Thyroid gland (tissue), 4 donors: ENCODE results near the gene MAST3. TPM values are rescaled to one million over a fixed set of nuclear protein-coding genes. Genes with fewer than 3 reads are reported as not detected.

Experiments
- DNase-seq, 2 donors: peaks; one replicate each; pipeline ENCODE4 v3.0.0-alpha.2; 2019
- H3K27ac ChIP-seq, 3 donors: fragments of 200-600 bp; sonication (generic); 1 replicate in 2 of 3; 2 replicates in 1 of 3; pipeline ENCODE4 v1.5.1; 2016 to 2019; ENCODE audit warnings: mild to moderate bottlenecking in 1 of 3, moderate library complexity in 1 of 3
- H3K27me3 ChIP-seq: fragments of 200-600 bp; sonication (generic); one replicate; pipeline ENCODE4 v1.5.1; 2019
- H3K36me3 ChIP-seq, 2 donors: fragments of 200-600 bp; sonication (generic); one replicate each; pipeline ENCODE4 v1.5.1; 2016 to 2019
- H3K4me1 ChIP-seq, 2 donors: fragments of 200-600 bp; sonication (generic); one replicate each; pipeline ENCODE4 v1.5.1; 2017 to 2019
- H3K4me3 ChIP-seq, 3 donors: fragments of 200-600 bp; sonication (generic); replicated peaks in 1 of 3; 1 replicate in 2 of 3; 2 replicates in 1 of 3; pipeline ENCODE4 v1.5.1; 2016; ENCODE audit warnings: mild to moderate bottlenecking in 1 of 3
- H3K9me3 ChIP-seq: fragments of 200-600 bp; sonication (generic); one replicate; pipeline ENCODE4 v1.5.1; 2017
- CTCF ChIP-seq, 6 experiments: fragments of 200-600 bp in 3 of 6; fragments of 450-650 bp in 3 of 6; sonication (generic) in 3 of 6; IDR thresholded peaks; one replicate each; pipeline ENCODE4 v1.5.1; 2016 to 2019; ENCODE audit warnings: antibody characterized with exemption in 6 of 6, mild to moderate bottlenecking in 2 of 6, inconsistent platforms in 1 of 6, moderate library complexity in 1 of 6
- POLR2A ChIP-seq, 2 donors: fragments of 450-650 bp; IDR thresholded peaks; one replicate each; pipeline ENCODE4 v1.6.1; 2017; ENCODE audit warnings: antibody characterized with exemption in 2 of 2, mild to moderate bottlenecking in 2 of 2, moderate library complexity in 1 of 2
- WGBS, 2 donors: methylation state at CpG; one replicate each; pipeline ENCODE4 v1.1.5; 2017; 5-methylcytosine and 5-hydroxymethylcytosine counted together
- intact Hi-C: fragments of 100-400 bp; cut with DNase I; formaldehyde crosslinking; loops from one replicate; pipeline ENCODE4 v1.15.1; 2023
- total RNA-seq, 4 donors: library from RNA; depleted of rRNA; stranded (reverse); fragments of >200 nt; gene quantifications; one replicate each; pipeline ENCODE4 v1.2.3, GENCODE V29; 2016

MAST3 gene
- total RNA-seq, 4 donors from 2014 or later = 4.8 to 5.6 (median 5.0) TPM

GRCh38 chr19:18131841-18132596 lies 34.4 kb downstream of the MAST3 start:
- H3K36me3 ChIP-seq = peaks cover 0 to 15% of the 10 kb centered on the region in 2 donors
- 84 to 86% methylated on average over 25 to 30 of the region's 31 CpGs for WGBS, 2 donors
- no peak overlapping the region for H3K27ac ChIP-seq

GRCh38 chr19:18135712-18136584 lies 38.4 kb downstream of the MAST3 start:
- no peaks in the 10 kb centered on the region for H3K27me3 ChIP-seq
- H3K27ac ChIP-seq = no peak overlapping the region
- no peaks in the 10 kb centered on the region for H3K4me1 ChIP-seq
- TF ChIP-seq CTCF (IDR thresholded peaks at IDR 0.05) (no peak), POLR2A (IDR thresholded peaks at IDR 0.05) (no peak)
- no peak for DNase-seq
- WGBS, 2 donors = 96 to 98% methylated on average over 18 of the region's 18 CpGs
- intact Hi-C loops = no loop called here
- no peak overlapping the region for H3K4me3 ChIP-seq
- H3K9me3 ChIP-seq = no peaks in the 10 kb centered on the region
- peaks cover 3 to 19% of the 10 kb centered on the region in 2 donors for H3K36me3 ChIP-seq

More at GRCh38 chr19:18131841-18132596, 34.4 kb downstream of the MAST3 start:
- no peak for TF ChIP-seq CTCF (IDR thresholded peaks at IDR 0.05)
- TF ChIP-seq POLR2A (IDR thresholded peaks at IDR 0.05) = no peak
- Histone ChIP-seq H3K4me3 (no peak overlapping the region), H3K4me1 (no peaks in the 10 kb centered on the region), H3K9me3 (no peaks in the 10 kb centered on the region), H3K27me3 (no peaks in the 10 kb centered on the region)
- DNase-seq = no peak
- intact Hi-C loops = no loop called here

- H3K9me3 ChIP-seq = no peaks in the 10 kb centered on the region
- H3K4me3 ChIP-seq = no peak overlapping the region
- no peak for DNase-seq
- intact Hi-C loops = no loop called here
- TF ChIP-seq POLR2A (IDR thresholded peaks at IDR 0.05) (no peak), CTCF (IDR thresholded peaks at IDR 0.05) (no peak)
- no peaks in the 10 kb centered on the region for H3K4me1 ChIP-seq
- H3K36me3 ChIP-seq = peaks cover 3 to 17% of the 10 kb centered on the region in 2 donors
- no peak overlapping the region for H3K27ac ChIP-seq
- H3K27me3 ChIP-seq = no peaks in the 10 kb centered on the region
- WGBS, 2 donors = 40% methylated on average over 1 of the region's 11 CpGs; no CpG with 5 or more reads in 1 of the 2 donors
These were observed 39.7 kb downstream of the MAST3 start for GRCh38 chr19:18137242-18137641.

- intact Hi-C loops = no loop called here
- no peaks in the 10 kb centered on the region for H3K9me3 ChIP-seq
- 96 to 97% methylated on average over 9 of the region's 9 CpGs for WGBS, 2 donors
- H3K4me1 ChIP-seq = no peaks in the 10 kb centered on the region
- H3K4me3 ChIP-seq = no peak overlapping the region
- no peak overlapping the region for H3K27ac ChIP-seq
- TF ChIP-seq POLR2A (IDR thresholded peaks at IDR 0.05) (no peak), CTCF (IDR thresholded peaks at IDR 0.05) (no peak)
- peaks cover 3 to 19% of the 10 kb centered on the region in 2 donors for H3K36me3 ChIP-seq
- DNase-seq = no peak
- no peaks in the 10 kb centered on the region for H3K27me3 ChIP-seq
These were observed 40.2 kb downstream of the MAST3 start for GRCh38 chr19:18137657-18138339.
